Measurements from ENCODE around the gene TMEM143.

- TF ChIP-seq CTCF (IDR thresholded peaks at IDR 0.05) (no peak), POLR2A (IDR thresholded peaks at IDR 0.05) (no peak)
These were observed 1.9 kb upstream of the TMEM143 start for GRCh38 chr19:48365602-48366001.

Measured in body of pancreas (tissue), 4 donors.